OCI-LY3 (cell line): ENCODE results near the gene SNX33.

Experiments
- EZH2phosphoT487 ChIP-seq: fragments of 200-600 bp; shearing (Covaris generic); IDR thresholded peaks from 2 replicates; pipeline ENCODE4 v1.6.1; 2018; ENCODE audit warnings: antibody characterized with exemption, mixed run types, low read depth
- TF ChIP-seq, protein P1 (sequence below): fragments of 200-600, 300-600 bp; sonication (generic); IDR thresholded peaks from 2 replicates; pipeline ENCODE4 v1.5.1; 2014; ENCODE audit warnings: antibody characterized with exemption, low read length, low read depth

GRCh38 chr15:75655931-75656330 lies 8.2 kb downstream of the SNX33 start:
- TF ChIP-seq, protein P1, sequence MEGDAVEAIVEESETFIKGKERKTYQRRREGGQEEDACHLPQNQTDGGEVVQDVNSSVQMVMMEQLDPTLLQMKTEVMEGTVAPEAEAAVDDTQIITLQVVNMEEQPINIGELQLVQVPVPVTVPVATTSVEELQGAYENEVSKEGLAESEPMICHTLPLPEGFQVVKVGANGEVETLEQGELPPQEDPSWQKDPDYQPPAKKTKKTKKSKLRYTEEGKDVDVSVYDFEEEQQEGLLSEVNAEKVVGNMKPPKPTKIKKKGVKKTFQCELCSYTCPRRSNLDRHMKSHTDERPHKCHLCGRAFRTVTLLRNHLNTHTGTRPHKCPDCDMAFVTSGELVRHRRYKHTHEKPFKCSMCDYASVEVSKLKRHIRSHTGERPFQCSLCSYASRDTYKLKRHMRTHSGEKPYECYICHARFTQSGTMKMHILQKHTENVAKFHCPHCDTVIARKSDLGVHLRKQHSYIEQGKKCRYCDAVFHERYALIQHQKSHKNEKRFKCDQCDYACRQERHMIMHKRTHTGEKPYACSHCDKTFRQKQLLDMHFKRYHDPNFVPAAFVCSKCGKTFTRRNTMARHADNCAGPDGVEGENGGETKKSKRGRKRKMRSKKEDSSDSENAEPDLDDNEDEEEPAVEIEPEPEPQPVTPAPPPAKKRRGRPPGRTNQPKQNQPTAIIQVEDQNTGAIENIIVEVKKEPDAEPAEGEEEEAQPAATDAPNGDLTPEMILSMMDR: no peak
- TF ChIP-seq EZH2phosphoT487: no peak
